Measurements from ENCODE around the gene CCDC149.

The CCDC149 gene

GRCh38 chr4:24772952-24773351, 139.9 kb downstream of the CCDC149 start:
- no peak for DNase-seq (ENCODE audit: low spot score)
- TF ChIP-seq CTCF (IDR thresholded peaks at IDR 0.05; ENCODE audit: extremely low read depth, missing control alignments): no peak

- no peak for DNase-seq (ENCODE audit: low spot score)
- no peak for TF ChIP-seq CTCF (IDR thresholded peaks at IDR 0.05; ENCODE audit: extremely low read depth, missing control alignments)
Observed at GRCh38 chr4:24772061-24772705, 140.7 kb downstream of the CCDC149 start.

- TF ChIP-seq CTCF (IDR thresholded peaks at IDR 0.05; ENCODE audit: extremely low read depth, missing control alignments): no peak
- no peak for DNase-seq (ENCODE audit: low spot score)
Observed at GRCh38 chr4:24771241-24771640, 141.6 kb downstream of the CCDC149 start.

GRCh38 chr4:24770667-24771066, 142.2 kb downstream of the CCDC149 start:
- DNase-seq (ENCODE audit: low spot score): no peak
- no peak for TF ChIP-seq CTCF (IDR thresholded peaks at IDR 0.05; ENCODE audit: extremely low read depth, missing control alignments)

GRCh38 chr4:24770032-24770584, 142.7 kb downstream of the CCDC149 start:
- DNase-seq (ENCODE audit: low spot score): no peak
- no peak for TF ChIP-seq CTCF (IDR thresholded peaks at IDR 0.05; ENCODE audit: extremely low read depth, missing control alignments)

GRCh38 chr4:24769571-24769970, 143.3 kb downstream of the CCDC149 start:
- TF ChIP-seq CTCF (IDR thresholded peaks at IDR 0.05; ENCODE audit: extremely low read depth, missing control alignments): no peak
- DNase-seq (ENCODE audit: low spot score): no peak

GRCh38 chr4:24768604-24769003, 144.2 kb downstream of the CCDC149 start:
- DNase-seq (ENCODE audit: low spot score): peak; percentile 35
- no peak for TF ChIP-seq CTCF (IDR thresholded peaks at IDR 0.05; ENCODE audit: extremely low read depth, missing control alignments)
